ENCODE data around the gene UTP15. TPM values are rescaled to one million over a fixed set of nuclear protein-coding genes. Genes with fewer than 3 reads are reported as not detected.

UTP15 gene, protein sequence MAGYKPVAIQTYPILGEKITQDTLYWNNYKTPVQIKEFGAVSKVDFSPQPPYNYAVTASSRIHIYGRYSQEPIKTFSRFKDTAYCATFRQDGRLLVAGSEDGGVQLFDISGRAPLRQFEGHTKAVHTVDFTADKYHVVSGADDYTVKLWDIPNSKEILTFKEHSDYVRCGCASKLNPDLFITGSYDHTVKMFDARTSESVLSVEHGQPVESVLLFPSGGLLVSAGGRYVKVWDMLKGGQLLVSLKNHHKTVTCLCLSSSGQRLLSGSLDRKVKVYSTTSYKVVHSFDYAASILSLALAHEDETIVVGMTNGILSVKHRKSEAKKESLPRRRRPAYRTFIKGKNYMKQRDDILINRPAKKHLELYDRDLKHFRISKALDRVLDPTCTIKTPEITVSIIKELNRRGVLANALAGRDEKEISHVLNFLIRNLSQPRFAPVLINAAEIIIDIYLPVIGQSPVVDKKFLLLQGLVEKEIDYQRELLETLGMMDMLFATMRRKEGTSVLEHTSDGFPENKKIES
- total RNA-seq (2014; rRNA removed; shearing (Covaris generic)), result 17.7 and 20.0 TPM in 2 replicates

DNA sequence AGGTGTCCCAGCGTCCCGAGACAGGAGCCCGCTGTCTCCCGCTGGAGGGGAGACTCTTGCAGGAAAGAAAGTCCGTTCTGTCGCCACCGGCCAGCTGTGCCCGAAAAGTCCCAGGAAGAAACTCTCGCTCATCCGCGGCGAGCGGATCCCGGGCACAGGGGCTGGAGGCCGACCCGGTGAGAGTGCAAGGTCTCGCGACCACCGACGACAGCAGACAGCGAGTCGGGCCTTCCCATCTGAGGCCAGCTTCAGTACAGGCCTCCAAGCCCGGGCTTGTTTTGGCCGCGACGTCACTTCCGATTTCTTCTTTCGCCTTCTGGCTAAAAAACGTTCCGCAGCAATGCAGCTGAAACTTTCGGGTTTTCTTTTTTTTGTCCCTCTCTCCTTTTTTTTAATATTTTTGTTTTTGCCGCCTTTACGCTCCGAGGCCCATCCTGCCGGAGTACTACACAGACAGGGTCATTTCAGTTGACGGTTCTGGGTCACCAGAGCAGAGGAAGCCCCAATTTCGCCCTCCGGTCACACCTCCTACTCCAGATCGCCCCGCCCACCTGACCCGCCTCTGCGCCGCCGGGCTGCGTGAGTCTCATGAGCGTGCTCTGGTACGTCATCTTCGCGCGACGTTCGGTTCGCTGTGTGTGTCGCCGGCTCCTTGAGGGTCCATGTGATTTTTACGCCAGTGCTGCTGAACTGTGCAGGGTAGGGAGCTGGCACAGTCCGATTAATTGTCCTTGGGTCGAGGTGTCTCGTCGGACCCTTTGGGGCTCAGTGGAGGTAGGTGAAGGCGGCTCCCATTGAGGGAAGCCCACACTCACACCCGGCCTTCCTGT, at the start of gene UTP15, which contains the start of gene ANKRA2:
TSS of gene UTP15 (plus strand) at position 605 of the 830 bp plus-strand sequence. CDS start 1,602 bp downstream, outside the sequence.
TSS of gene ANKRA2 (minus strand) at position 501 of the 830 bp plus-strand sequence. CDS start 2,758 bp downstream, outside the sequence.
- in situ Hi-C loops (cut with HindIII; ENCODE audit: low sequenced_read_pairs), result no loop called here
- peak; percentile 98 for DNase-seq (ENCODE audit: low spot score)

GRCh38 chr5:73519531-73520283, 45.8 kb upstream of the UTP15 start:
- peak; percentile 84 for DNase-seq (ENCODE audit: low spot score)
- in situ Hi-C loops (cut with HindIII; ENCODE audit: low sequenced_read_pairs), result no loop called here

- in situ Hi-C loops (cut with HindIII; ENCODE audit: low sequenced_read_pairs), result no loop called here
- no peak for DNase-seq (ENCODE audit: low spot score)
Measured at GRCh38 chr5:73522989-73523388, 42.6 kb upstream of the UTP15 start.

DNA sequence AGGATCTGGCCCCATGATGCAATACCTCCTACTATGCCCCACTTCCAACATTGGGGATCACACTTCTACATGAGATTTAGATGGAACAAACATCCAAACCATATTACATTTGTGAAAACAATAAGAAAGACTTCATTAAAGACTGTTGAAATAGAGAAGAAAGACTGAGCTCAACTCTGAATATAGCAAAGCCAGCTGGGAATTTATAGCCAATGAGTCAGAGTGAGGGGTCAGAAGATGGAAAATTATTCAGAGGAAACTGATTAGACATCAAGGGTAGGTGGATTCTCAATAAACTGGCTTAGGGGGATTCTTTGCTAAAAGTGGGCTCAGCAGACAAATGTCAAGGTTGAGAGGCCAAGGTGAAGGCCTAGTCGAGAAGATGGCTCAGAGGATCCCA, 41.7 kb upstream of the UTP15 start:
- DNase-seq (ENCODE audit: low spot score), result no peak
- in situ Hi-C loops (cut with HindIII; ENCODE audit: low sequenced_read_pairs), result no loop called here

DNA sequence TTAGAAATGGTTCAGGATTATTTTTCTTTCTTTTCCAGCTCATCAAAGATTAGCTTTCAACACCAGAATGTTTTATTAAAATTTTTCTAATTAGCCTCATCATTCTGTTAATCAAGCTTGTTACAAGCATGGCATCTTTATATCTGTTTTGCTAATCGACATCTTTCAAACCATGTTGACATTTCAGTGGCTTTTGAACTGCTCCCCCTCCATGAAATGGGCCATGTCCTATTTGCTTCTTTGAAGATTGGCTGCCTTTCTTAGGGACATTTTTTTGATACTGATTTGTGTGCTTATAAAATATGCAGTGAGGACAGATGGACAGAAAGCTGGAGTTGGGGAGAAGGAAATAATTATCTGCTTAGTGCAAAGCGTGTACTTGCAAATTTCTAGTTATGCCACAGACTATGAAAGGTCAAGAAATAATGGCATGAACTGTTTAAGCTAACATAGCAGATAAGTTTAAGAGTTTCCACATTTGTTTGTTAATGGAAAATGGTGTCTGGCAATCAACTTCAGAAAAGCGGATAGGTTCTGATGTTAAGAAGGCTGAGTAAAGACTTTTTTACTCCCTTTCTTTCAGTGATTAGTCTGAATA, 39.8 kb upstream of the UTP15 start:
- in situ Hi-C loops (cut with HindIII; ENCODE audit: low sequenced_read_pairs), result no loop called here
- no peak for DNase-seq (ENCODE audit: low spot score)

DNA sequence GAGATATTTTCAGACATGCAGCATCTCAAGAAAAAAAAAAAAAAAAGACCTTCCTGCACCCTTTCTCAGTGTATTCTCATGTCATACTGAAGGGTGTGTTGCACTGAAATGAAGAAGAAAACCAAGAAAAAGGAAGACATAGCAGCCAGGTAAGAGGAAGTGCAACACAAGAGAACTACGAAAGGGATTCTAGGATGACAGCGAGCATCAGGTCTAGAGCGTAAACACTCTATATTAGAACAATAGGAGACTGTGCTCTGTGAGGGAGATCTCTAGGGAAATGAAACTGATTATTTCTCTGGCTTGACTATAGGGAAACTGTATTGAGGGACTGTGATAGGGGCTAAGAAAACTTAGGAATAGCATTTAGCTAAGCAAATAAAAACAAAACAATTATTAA, 37.3 kb upstream of the UTP15 start:
- DNase-seq (ENCODE audit: low spot score), result no peak
- in situ Hi-C loops (cut with HindIII; ENCODE audit: low sequenced_read_pairs), result no loop called here

- DNase-seq (ENCODE audit: low spot score), result no peak
- in situ Hi-C loops (cut with HindIII; ENCODE audit: low sequenced_read_pairs), result no loop called here
Measured at GRCh38 chr5:73529081-73529480, 36.5 kb upstream of the UTP15 start.

DNA sequence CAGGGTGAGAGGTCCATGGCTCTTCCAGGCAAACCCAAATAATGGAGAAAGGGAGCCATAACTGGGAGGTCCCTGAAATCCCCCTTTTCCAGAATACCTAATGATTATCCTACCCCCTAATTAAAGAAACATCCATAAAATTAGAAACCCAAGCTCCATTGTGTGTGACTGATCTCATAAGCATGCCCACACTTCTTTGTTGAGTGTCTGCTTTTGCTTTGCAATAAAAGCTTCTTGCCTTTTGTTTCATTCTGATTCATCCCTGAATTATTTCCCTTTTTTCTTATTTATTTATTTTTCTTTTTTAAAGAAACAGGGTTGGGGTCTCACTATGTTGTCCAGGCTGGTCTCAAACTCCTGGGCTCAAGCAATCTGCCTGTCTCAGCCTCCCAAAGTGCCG, 34.2 kb upstream of the UTP15 start:
- no peak for DNase-seq (ENCODE audit: low spot score)
- in situ Hi-C loops (cut with HindIII; ENCODE audit: low sequenced_read_pairs), result no loop called here

DNA sequence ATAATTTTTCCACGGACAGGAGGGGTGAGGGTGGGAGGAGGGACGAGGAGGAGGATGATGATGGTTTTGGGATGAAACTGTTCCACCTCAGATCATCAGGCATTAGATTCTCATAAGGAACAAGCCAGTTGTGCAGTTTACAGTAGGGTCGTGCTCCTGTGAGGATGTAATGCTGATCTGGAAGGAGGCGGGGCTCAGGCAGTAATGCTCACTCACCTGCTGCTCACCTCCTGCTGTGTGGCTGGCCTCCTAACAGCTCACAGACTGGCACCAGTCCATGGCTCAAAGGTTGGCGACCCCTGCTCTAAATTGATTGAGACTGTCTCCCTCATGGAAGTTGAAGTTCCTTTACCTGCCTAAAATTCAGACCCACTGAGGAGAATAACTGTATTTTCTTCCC, 33.3 kb upstream of the UTP15 start:
- in situ Hi-C loops (cut with HindIII; ENCODE audit: low sequenced_read_pairs), result no loop called here
- no peak for DNase-seq (ENCODE audit: low spot score)

DNA sequence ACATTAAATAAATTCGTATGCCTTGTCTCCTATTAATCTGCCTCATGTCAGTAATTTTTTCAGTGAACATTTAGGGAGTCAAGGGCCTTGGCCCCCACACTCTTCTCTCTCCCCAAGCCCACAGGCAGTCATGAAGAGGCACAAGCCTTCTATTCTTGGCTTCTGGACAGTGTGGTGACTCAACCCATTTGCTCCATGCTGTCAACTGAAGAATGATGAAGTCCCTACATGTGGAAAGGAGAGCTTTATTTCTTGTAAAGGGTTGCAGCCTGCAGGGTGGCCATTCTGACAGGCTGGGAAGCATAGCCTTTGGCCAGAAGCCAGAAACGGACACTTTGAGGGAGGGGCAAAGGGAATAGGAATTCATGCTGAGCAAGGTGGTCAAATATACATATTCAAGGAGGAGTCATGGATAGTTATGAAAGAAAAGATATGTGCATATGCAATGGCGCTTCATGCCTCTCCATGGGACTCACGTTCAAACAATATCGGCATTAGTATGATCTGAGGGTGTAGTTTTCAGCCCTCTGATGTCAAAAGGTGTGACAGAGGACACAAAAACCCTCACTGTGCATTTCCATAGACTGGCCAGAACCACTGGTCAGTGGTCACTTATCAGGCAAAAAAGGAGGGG, 31.4 kb upstream of the UTP15 start:
- DNase-seq (ENCODE audit: low spot score), result no peak
- in situ Hi-C loops (cut with HindIII; ENCODE audit: low sequenced_read_pairs), result no loop called here

GRCh38 chr5:73534971-73535370, 30.6 kb upstream of the UTP15 start:
- no peak for DNase-seq (ENCODE audit: low spot score)
- in situ Hi-C loops (cut with HindIII; ENCODE audit: low sequenced_read_pairs), result no loop called here

DNA sequence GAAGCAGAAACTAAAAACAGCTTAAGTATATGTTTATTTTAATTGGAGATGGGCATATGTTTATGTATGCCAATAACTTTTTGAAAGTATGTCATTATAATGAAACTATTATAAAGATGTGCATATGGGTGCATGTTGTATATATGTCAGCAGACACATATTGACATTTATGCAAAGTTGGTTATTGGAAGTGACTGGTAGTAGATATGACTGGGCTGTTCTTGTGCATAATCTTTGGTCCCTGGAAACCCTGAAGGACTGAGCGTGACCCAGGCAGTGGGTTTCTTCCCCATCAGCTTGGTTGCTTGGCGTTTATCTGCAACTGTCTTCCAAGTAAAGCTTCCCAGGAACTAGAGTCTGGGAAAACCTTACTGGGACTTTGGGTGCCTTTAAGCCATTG, 25.8 kb upstream of the UTP15 start:
- in situ Hi-C loops (cut with HindIII; ENCODE audit: low sequenced_read_pairs), result no loop called here
- DNase-seq (ENCODE audit: low spot score), result no peak

GRCh38 chr5:73540192-73540591, 25.4 kb upstream of the UTP15 start:
- DNase-seq (ENCODE audit: low spot score), result no peak
- in situ Hi-C loops (cut with HindIII; ENCODE audit: low sequenced_read_pairs), result no loop called here

DNA sequence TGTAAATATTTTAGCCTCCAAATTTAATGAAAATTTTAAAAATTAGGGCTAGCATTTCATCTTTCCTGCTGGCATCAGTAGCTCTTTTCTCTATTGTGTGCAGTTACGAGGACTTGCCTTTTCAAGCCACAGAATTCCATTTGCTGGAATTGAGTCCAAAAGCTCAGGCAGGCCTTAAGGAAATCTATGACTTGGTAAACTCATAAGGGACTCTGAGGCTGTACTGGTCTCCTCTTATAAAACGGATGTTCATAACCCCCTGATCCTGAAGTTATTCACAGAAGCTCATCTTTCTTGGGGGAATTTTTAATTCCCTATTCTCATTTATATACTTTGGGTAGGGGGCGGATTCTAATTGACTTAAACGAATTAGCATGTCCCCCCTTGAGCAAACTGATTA, 23.5 kb upstream of the UTP15 start:
- DNase-seq (ENCODE audit: low spot score), result no peak
- in situ Hi-C loops (cut with HindIII; ENCODE audit: low sequenced_read_pairs), result no loop called here

- in situ Hi-C loops (cut with HindIII; ENCODE audit: low sequenced_read_pairs), result no loop called here
- no peak for DNase-seq (ENCODE audit: low spot score)
Measured at GRCh38 chr5:73544429-73545402, 20.8 kb upstream of the UTP15 start.

GRCh38 chr5:73545403-73545779, 20.2 kb upstream of the UTP15 start:
- no peak for DNase-seq (ENCODE audit: low spot score)
- in situ Hi-C loops (cut with HindIII; ENCODE audit: low sequenced_read_pairs), result no loop called here

GRCh38 chr5:73550016-73550415, 15.5 kb upstream of the UTP15 start:
- no peak for DNase-seq (ENCODE audit: low spot score)
- in situ Hi-C loops (cut with HindIII; ENCODE audit: low sequenced_read_pairs), result no loop called here

All from G401 (cell line).